HCEC 1CT (cell line): ENCODE measurements around the gene NPL.

Experiments
- DNase-seq: peaks from one replicate; pipeline ENCODE4 v3.0.0-alpha.2; 2017

NPL gene

GRCh38 chr1:182779530-182779929 is 10.0 kb upstream of the NPL start:
- no peak for DNase-seq

- DNase-seq, result peak; percentile 40
These were observed 7.6 kb upstream of the NPL start for GRCh38 chr1:182781841-182782586.

GRCh38 chr1:182782587-182782913 is 7.0 kb upstream of the NPL start:
- DNase-seq, result no peak

- no peak for DNase-seq
These were observed 6.5 kb upstream of the NPL start for GRCh38 chr1:182783068-182783467.

DNA sequence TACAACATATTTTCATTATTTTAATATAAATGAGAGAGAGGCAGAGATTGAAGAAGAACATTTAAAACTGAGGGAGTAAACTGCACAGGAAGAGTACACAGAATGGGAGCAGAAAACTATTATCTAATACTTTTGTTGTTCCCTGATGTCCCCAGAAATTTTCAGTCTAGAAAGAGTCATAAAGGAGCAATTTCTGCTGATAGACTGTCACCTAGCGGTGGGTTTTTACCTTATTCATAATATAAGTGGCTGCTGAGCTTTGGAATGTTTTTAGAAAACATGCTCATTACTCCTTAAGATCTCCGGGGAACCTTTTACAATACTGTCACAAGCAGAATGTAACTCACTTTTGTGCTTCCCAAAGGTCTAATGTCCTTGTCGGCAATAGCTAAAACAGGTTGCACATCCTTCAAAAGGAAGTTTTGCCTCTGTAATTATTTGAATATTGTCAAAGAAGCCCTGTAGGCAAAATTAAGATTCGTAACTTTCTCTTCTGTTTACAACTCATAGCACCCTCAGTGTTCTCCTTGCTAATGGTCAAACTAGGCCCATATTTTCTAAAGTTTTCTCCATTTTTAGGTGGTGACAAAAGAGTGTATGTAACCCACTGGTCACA is 4.9 kb upstream of the NPL start:
- peak; percentile 43 for DNase-seq

DNA sequence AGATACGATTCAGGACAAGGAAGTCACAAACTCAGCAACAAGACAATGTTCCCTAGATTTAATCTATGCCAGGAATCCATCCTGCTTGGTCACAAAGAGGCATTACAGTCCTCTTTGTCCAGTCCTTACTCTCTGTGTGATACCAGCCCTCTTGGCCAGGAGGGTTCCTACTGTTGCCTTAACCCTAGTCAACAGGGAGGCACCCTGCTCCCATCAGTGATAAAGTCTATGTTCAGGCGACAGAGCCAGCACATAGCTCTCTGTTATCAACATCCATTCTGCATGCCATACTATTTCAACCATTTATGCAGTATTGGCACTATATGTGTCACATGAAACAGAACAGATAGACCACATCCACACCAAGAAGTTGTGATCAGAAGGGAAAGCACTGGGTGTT is 4.4 kb upstream of the NPL start:
- no peak for DNase-seq

DNA sequence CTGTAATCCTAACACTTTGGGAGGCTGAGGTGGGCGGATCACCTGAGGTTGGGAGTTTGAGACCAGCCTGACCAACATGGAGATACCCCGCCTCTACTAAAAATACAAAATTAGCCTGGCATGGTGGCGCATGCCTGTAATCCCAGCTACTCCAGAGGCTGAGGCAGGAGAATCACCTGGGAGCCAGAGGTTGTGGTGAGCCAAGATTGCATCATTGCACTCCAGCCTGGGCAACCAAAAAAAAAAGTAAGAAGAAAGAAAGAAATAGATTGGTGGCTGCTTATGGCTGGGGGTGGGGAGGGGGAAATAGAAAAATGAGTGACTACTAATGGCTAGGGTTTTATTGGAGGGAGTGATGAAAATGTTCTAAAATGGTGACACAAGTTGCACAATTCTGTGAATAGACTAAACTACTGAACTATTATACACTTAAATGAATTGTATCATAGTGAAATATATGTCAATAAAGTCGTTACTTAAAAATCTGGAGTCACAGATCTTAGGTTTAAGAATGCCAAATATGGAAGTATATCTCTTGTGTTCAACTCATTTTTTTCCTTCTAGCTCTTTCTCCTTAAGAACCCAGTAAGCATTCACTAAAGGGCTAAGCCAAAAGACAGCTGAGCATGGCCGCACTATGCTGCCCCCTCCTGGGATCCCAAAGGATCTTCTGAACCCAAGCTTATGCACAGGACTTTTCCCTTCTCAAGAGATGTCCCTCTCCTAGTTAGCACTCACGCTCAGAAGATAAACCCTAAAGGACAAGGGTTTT is 3.2 kb upstream of the NPL start:
- DNase-seq, result peak; percentile 70

GRCh38 chr1:182786995-182787324 is 2.6 kb upstream of the NPL start:
- no peak for DNase-seq

DNA sequence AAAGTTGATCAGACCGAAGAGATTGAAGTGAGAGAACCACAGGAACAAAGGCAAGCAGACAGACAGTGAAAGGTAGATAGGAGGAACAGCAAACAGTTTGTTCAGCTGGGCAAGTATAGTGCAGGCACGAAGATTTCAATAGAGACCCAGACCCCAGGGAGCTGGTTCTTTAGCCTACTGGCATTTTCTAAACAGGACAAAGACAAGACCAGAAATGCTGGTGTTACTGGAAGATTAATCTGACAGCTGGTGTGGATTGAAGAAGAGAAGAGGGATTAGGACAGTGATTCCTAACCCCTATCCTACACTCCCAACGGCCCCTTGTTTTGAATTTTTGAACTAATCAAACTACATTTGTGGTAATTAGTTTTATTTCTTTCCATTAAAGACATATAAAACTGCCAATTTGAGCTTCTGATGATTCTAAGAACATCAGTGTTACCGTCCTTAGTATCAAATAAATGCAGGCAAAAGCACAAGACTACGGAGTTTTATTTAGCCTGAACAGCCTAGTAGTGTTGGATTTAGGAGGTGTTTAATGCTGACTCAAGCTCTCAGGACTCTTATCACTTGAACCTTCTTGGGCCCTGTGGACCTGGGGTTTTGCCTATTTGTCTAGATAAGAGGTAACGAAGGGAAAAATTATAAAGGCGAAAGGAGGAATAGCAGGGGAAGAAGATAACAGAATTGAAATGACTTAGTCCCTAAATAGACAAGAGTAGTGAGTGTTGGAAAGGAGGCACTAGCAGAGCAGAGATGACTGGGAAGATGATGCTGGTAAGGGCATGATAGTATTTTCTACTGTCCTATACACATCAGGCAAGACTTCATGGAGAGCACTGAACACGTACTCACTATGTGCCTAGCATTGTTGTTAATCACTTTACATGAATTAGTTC is 2.0 kb downstream of the NPL start:
- DNase-seq, result no peak

DNA sequence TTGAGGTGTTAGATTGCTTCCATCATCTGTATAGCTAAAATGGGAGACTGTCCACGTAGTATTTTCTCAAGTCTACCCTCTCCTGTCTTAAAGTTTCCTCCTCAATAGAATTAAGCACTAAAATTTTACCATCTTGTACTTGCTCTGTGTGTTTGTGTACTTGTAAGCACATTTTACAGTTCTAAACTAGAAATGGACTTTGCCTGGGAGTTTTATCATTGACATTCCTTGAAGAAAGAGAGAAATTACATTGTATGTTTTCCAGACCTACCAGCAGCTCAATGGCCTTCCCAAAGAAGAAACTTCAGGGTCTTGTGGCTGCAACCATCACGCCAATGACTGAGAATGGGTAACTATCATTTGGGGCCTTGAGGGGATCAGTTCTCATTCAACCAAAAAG is 4.5 kb downstream of the NPL start:
- DNase-seq, result no peak

- DNase-seq, result no peak
These were observed 5.2 kb downstream of the NPL start for GRCh38 chr1:182794676-182795201.

- DNase-seq, result no peak
These were observed 6.1 kb downstream of the NPL start for GRCh38 chr1:182795563-182796228.

DNA sequence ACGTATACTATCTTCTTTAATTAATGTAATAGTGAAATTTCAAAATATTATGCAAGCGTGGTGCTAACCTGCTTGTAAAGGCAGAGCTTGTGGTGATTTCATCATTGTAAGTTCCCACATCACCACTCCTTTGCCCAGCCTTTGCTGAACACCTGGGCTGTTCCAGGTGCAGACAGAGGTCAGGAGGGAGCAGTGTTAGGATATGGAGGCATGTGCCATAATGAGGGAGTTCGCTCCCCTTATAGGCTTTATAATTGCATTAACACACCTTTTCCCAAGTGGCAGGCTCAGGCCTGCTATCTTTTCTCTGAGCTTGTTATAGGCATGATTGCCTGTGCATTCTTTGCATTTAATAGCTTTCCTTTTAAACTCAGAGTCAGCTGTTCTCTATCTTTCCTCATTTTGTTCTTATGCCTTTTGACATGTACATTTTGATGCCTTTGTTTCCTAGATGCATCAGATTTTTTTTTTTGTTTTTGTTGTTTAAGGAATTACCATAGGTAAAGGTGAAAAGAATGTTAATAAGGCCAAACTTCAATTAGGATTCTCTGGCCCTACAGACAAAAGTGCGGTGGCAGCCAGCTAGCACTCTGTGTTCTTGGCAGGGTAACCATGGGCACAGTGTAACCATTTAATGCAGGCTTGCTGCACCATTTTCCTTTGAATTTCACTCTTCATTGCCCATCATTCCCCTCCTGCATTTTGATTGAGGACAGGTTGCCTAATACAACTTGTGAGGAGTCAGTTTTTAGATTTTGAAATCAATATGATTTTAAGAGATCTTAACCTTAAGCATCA is 12.6 kb downstream of the NPL start:
- no peak for DNase-seq

- DNase-seq, result no peak
These were observed 14.3 kb downstream of the NPL start for GRCh38 chr1:182803846-182804245.

DNA sequence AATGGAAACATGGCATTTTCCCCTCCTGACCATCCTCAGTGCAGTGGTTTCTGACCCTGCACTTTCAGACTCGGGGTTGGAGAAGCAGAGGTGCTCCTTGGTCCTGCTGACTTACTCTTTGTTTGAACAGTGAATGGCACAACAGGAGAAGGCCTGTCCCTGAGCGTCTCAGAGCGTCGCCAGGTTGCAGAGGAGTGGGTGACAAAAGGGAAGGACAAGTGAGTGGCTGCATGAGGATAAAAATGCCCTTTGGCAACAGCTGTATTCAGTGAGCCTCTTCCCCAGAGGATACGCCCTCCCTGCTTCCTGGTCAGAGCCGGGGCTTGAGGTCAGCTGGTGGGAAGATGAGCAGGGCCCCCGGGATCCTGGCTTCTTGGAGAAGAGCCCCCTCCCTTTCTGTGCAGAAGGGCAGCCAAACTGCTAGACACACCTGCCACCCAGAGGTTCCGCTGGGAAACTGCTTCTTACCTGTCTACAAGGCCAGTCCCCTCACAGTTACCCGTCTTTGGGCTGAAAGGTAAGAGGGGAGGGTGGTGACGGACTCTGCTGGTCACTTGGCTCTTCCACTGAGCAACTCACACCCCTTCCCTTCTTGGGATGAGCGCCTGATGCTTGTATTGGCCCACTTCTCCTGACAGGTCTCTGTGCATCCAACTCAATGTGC is 16.6 kb downstream of the NPL start:
- no peak for DNase-seq

GRCh38 chr1:182807907-182808306 is 18.3 kb downstream of the NPL start:
- DNase-seq, result no peak

GRCh38 chr1:182809414-182809957 is 19.9 kb downstream of the NPL start:
- DNase-seq, result peak; percentile 12

GRCh38 chr1:182811975-182812722 is 22.6 kb downstream of the NPL start:
- no peak for DNase-seq

DNA sequence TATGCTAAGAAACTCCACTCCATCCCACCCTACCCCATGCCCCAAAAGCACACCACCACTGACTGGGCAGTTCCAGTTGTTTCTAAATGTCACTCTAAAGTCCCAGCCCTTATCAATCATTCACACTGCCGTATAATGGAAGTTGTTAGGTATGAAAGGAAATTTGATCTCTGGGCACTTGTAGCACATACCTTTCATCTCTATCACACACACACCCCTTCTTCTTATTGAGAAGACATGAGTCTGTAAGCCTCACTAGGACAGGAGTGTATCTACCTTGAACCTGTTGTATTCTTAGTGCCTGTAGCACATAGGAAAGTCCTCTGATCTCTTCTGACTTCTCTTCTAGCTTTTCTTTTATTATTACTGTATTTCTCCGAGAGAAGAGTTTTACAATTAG is 27.3 kb downstream of the NPL start:
- no peak for DNase-seq

- no peak for DNase-seq
These were observed 28.2 kb downstream of the NPL start for GRCh38 chr1:182817802-182818201.
